DMS79 treated with DMSO at 0.1 percent for 48 hours (cell line): ENCODE results near the gene GUF1.
A peak's percentile ranks its signal among the peaks of the same experiment; 100 is the strongest.

ENCODE experiments used
- DNase-seq: peaks from one replicate; lab custom pipeline; 2025; lab: John Stamatoyannopoulos, UW

Gene GUF1

GRCh38 chr4:44678094-44679041 is at the start of gene GUF1:
Gene GUF1 (plus strand): TSS chr4:44678420. CDS start chr4:44678623, 203 bp downstream.
- peak; percentile 50 for DNase-seq

- DNase-seq, result peak; percentile 1
Observed at GRCh38 chr4:44629280-44629866, 48.8 kb upstream of the GUF1 start.

- DNase-seq, result no peak
Observed at GRCh38 chr4:44632089-44632488, 46.1 kb upstream of the GUF1 start.

GRCh38 chr4:44632733-44633132 is 45.5 kb upstream of the GUF1 start:
- no peak for DNase-seq

- DNase-seq, result no peak
Observed at GRCh38 chr4:44638091-44638490, 40.1 kb upstream of the GUF1 start.

- DNase-seq, result no peak
Observed at GRCh38 chr4:44646151-44646550, 32.1 kb upstream of the GUF1 start.

GRCh38 chr4:44651425-44651824 is 26.8 kb upstream of the GUF1 start, which contains the start of gene YIPF7:
Gene YIPF7 (minus strand): TSS chr4:44651625. CDS start chr4:44650100, 1,525 bp downstream.
- DNase-seq, result no peak

- no peak for DNase-seq
Observed at GRCh38 chr4:44652002-44652401, 26.2 kb upstream of the GUF1 start.

- no peak for DNase-seq
Observed at GRCh38 chr4:44660396-44660795, 17.8 kb upstream of the GUF1 start.

- DNase-seq, result no peak
Observed at GRCh38 chr4:44661940-44662622, 16.1 kb upstream of the GUF1 start.

GRCh38 chr4:44662623-44663005 is 15.6 kb upstream of the GUF1 start:
- DNase-seq, result no peak

GRCh38 chr4:44663539-44664263 is 14.5 kb upstream of the GUF1 start:
- DNase-seq, result no peak

GRCh38 chr4:44668526-44668925 is 9.7 kb upstream of the GUF1 start:
- no peak for DNase-seq

- DNase-seq, result no peak
Observed at GRCh38 chr4:44670506-44671199, 7.6 kb upstream of the GUF1 start.

- DNase-seq, result no peak
Observed at GRCh38 chr4:44671636-44672035, 6.6 kb upstream of the GUF1 start.

GRCh38 chr4:44674471-44674870 is 3.7 kb upstream of the GUF1 start:
- DNase-seq, result no peak

GRCh38 chr4:44675366-44675765 is 2.9 kb upstream of the GUF1 start:
- no peak for DNase-seq

GRCh38 chr4:44679060-44679459 is 840 bp downstream of the GUF1 start:
- no peak for DNase-seq

GRCh38 chr4:44684648-44685047 is 6.4 kb downstream of the GUF1 start:
- DNase-seq, result no peak

- no peak for DNase-seq
Observed at GRCh38 chr4:44700427-44700826, 22.2 kb downstream of the GUF1 start.

GRCh38 chr4:44701037-44701436 is 22.8 kb downstream of the GUF1 start:
- DNase-seq, result no peak
